H9 (cell line): ENCODE results near the gene PDLIM7. TPM values are rescaled to one million over a fixed set of nuclear protein-coding genes. Genes with fewer than 3 reads are reported as not detected.
A peak's percentile ranks its signal among the peaks of the same experiment; 100 is the strongest.

Experiments used
- DNase-seq: peaks from one replicate; pipeline ENCODE4 v3.0.0-alpha.2; 2017
- H2AFZ ChIP-seq: one replicate; pipeline ENCODE4 v1.6.1; 2013; ENCODE audit warnings: mild to moderate bottlenecking, low read length, control low read depth, moderate library complexity
- H2AK5ac ChIP-seq: 2 replicates; pipeline ENCODE4 v1.6.1; 2013; ENCODE audit warnings: low read length, control low read depth, mixed read lengths; ENCODE audit not compliant: insufficient read length
- H2BK120ac ChIP-seq: one replicate; pipeline ENCODE4 v1.6.1; 2013; ENCODE audit warnings: low read depth, mild to moderate bottlenecking, low read length, control low read depth, inconsistent platforms; ENCODE audit not compliant: poor library complexity, severe bottlenecking
- H2BK12ac ChIP-seq: 2 replicates; pipeline ENCODE4 v1.6.1; 2013; ENCODE audit warnings: low read length, control low read depth, mixed read lengths, low read depth; ENCODE audit not compliant: insufficient read length
- H2BK15ac ChIP-seq: 2 replicates; pipeline ENCODE4 v1.6.1; 2013; ENCODE audit warnings: low read depth, low read length, control low read depth
- H2BK20ac ChIP-seq: one replicate; pipeline ENCODE4 v1.6.1; 2013; ENCODE audit warnings: low read depth, mild to moderate bottlenecking, low read length, control low read depth, inconsistent platforms; ENCODE audit not compliant: poor library complexity, severe bottlenecking
- H2BK5ac ChIP-seq: 2 replicates; pipeline ENCODE4 v1.6.1; 2013; ENCODE audit warnings: low read length, control low read depth, mixed read lengths; ENCODE audit not compliant: insufficient read length
- H3K14ac ChIP-seq: 2 replicates; pipeline ENCODE4 v1.6.1; 2013; ENCODE audit warnings: low read length, control low read depth; ENCODE audit not compliant: insufficient read depth
- H3K18ac ChIP-seq: 2 replicates; pipeline ENCODE4 v1.6.1; 2013; ENCODE audit warnings: low read depth, mild to moderate bottlenecking, mixed read lengths, low read length, control low read depth; ENCODE audit not compliant: insufficient read length
- H3K23ac ChIP-seq: 2 replicates; pipeline ENCODE4 v1.6.1; 2013; ENCODE audit warnings: low read length, control low read depth, mixed read lengths, low read depth; ENCODE audit not compliant: insufficient read length
- H3K23me2 ChIP-seq: 2 replicates; pipeline ENCODE4 v1.6.1; 2013; ENCODE audit warnings: low read depth, mild to moderate bottlenecking, mixed read lengths, low read length, control low read depth; ENCODE audit not compliant: insufficient read length, poor library complexity, severe bottlenecking
- H3K27ac ChIP-seq: 2 replicates; pipeline ENCODE4 v1.5.1; 2013; ENCODE audit warnings: low read length, control low read depth, mixed read lengths, low read depth; ENCODE audit not compliant: insufficient read length
- H3K27me3 ChIP-seq: 2 replicates; pipeline ENCODE4 v1.6.1; 2013; ENCODE audit warnings: low read length, control low read depth, inconsistent platforms; ENCODE audit not compliant: insufficient read depth
- H3K4ac ChIP-seq: 2 replicates; pipeline ENCODE4 v1.6.1; 2013; ENCODE audit warnings: low read depth, mild to moderate bottlenecking, control low read depth, inconsistent platforms, low read length, moderate library complexity
- H3K4me1 ChIP-seq: 2 replicates; pipeline ENCODE4 v1.6.1; 2013; ENCODE audit warnings: low read length, control low read depth, inconsistent platforms; ENCODE audit not compliant: insufficient read depth
- H3K4me2 ChIP-seq: 2 replicates; pipeline ENCODE4 v1.6.1; 2013; ENCODE audit warnings: low read length, control low read depth, mixed read lengths; ENCODE audit not compliant: insufficient read length, insufficient read depth
- H3K56ac ChIP-seq: 2 replicates; pipeline ENCODE4 v1.6.1; 2013; ENCODE audit warnings: low read depth, mild to moderate bottlenecking, mixed read lengths, low read length, control low read depth; ENCODE audit not compliant: insufficient read length
- H3K79me1 ChIP-seq: 2 replicates; pipeline ENCODE4 v1.6.1; 2013; ENCODE audit warnings: low read depth, mild to moderate bottlenecking, moderate library complexity, low read length, control low read depth, inconsistent platforms; ENCODE audit not compliant: insufficient read depth, poor library complexity, severe bottlenecking
- H3K79me2 ChIP-seq: 2 replicates; pipeline ENCODE4 v1.6.1; 2013; ENCODE audit warnings: low read length, control low read depth, inconsistent platforms; ENCODE audit not compliant: insufficient read depth
- H3K9ac ChIP-seq: 2 replicates; pipeline ENCODE4 v1.6.1; 2013; ENCODE audit warnings: low read length, control low read depth, mixed read lengths; ENCODE audit not compliant: insufficient read length; ENCODE audit errors: extremely low read depth
- H3K9me3 ChIP-seq: one replicate; pipeline ENCODE4 v1.6.1; 2013; ENCODE audit warnings: low read depth, low read length, inconsistent platforms; ENCODE audit not compliant: control insufficient read depth
- H3T11ph ChIP-seq: one replicate; pipeline ENCODE4 v1.6.1; 2013; ENCODE audit warnings: mild to moderate bottlenecking, low read length, control low read depth, inconsistent platforms
- H4K20me1 ChIP-seq: one replicate; pipeline ENCODE4 v1.6.1; 2013; ENCODE audit not compliant: control insufficient read depth, insufficient read length, insufficient read depth
- H4K5ac ChIP-seq: 2 replicates; pipeline ENCODE4 v1.6.1; 2013; ENCODE audit warnings: low read depth, mild to moderate bottlenecking, mixed read lengths, low read length, control low read depth; ENCODE audit not compliant: insufficient read length
- H4K8ac ChIP-seq: replicated peaks from 2 replicates; pipeline ENCODE4 v1.6.1; 2013; ENCODE audit warnings: low read length, control low read depth, mixed read lengths, low read depth; ENCODE audit not compliant: insufficient read length
- H4K91ac ChIP-seq: 2 replicates; pipeline ENCODE4 v1.6.1; 2013; ENCODE audit warnings: low read depth, mild to moderate bottlenecking, moderate library complexity, mixed read lengths, low read length, control low read depth; ENCODE audit not compliant: insufficient read length
- H3K27ac Mint-ChIP-seq, 3 experiments: 2 replicates in 2 of 3; 3 replicates in 1 of 3; pipeline ENCODE4 v1.8.0; 2020 to 2021; ENCODE audit warnings: mixed read lengths in 3 of 3, mild to moderate bottlenecking in 1 of 3, moderate library complexity in 1 of 3
- H3K27me3 Mint-ChIP-seq: 2 replicates; pipeline ENCODE4 v1.8.0; 2021; ENCODE audit warnings: low read depth, mild to moderate bottlenecking, moderate library complexity, mixed read lengths
- H3K36me3 Mint-ChIP-seq, 3 experiments: 2 replicates in 2 of 3; 3 replicates in 1 of 3; pipeline ENCODE4 v1.8.0; 2020 to 2021; ENCODE audit warnings: low read depth in 3 of 3, mixed read lengths in 3 of 3; ENCODE audit not compliant: insufficient read depth in 1 of 3
- H3K4me1 Mint-ChIP-seq, 2 experiments: 2 replicates each; pipeline ENCODE4 v1.8.0; 2020; ENCODE audit warnings: mixed read lengths in 2 of 2
- H3K4me3 Mint-ChIP-seq, 2 experiments: 2 replicates in 1 of 2; 3 replicates in 1 of 2; pipeline ENCODE4 v1.8.0; 2020 to 2021; ENCODE audit warnings: mild to moderate bottlenecking in 2 of 2, mixed read lengths in 2 of 2, moderate library complexity in 1 of 2
- H3K9me3 Mint-ChIP-seq, 2 experiments: 2 replicates in 1 of 2; 3 replicates in 1 of 2; pipeline ENCODE4 v1.8.0; 2020; ENCODE audit warnings: mild to moderate bottlenecking in 2 of 2, mixed read lengths in 2 of 2, moderate library complexity in 1 of 2
- WGBS: extraction: QIAGEN DNeasy Blood & Tissue Kit; methylation state at CpG from one replicate; pipeline ENCODE4 v1.1.7; 2013; ENCODE audit warnings: missing lambda C conversion rate, low lambda C conversion rate, mixed read lengths; ENCODE audit not compliant: insufficient read length; ENCODE audit errors: extremely low coverage; 5-methylcytosine and 5-hydroxymethylcytosine counted together
- total RNA-seq: library from RNA; stranded (reverse); gene quantifications from 2 replicates; pipeline ENCODE4 v1.2.1, GENCODE V29; 2021
- TF ChIP-seq, protein P1 (sequence below): fragments of 200-600 bp; sonication (generic); conservative IDR thresholded peaks from 3 replicates; pipeline ENCODE4 v1.8.0; 2021; ENCODE audit warnings: antibody characterized with exemption, mild to moderate bottlenecking

Gene PDLIM7
- total RNA-seq, 1 experiment from 2014 or later, result 137 TPM

DNA sequence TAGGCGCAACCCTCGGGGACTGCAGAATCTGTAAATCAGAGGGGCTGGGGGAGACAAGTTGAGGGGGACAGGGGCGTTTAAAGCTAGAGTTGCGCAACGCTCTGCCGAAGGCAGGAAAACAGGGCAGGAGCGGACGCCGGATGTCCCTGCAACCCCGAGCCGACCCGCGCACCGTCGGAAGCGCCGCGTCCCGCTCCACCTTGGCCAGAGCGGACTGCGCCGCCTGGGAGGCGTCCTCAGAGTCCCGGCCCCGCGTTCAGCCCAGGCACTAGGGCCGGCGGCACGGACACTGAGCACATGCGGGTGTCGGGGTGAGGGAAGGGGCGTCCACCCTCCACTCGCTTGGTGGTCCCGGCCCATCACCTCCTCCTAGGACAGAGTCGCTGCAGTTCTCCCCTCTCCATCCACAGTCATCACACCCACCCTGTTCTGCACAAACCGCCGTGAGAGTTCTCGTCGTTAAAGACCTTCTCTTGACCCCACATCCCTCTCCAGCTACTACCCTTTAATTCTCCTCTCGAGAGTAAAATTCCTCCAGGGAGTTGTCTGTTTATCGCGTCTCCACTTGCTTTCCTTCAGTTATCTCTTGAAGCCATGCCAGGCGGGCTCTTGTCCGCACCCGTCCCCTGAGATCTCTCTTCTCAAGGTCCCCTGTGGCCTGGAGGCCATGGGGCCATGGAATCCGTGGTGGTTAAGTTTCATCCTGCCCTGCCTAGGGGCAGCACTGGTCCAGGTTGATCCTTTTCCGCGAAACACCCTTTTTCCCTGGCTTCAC, 796 bp upstream of the PDLIM7 start:
- whole genome bisulfite sequencing, result no CpG with 5 or more reads among the region's 48 CpGs
- no peak overlapping the region for H2BK15ac ChIP-seq
- peak overlapping the region; percentile 53 for H3K4me2 ChIP-seq
- Mint-ChIP-seq H3K27ac (peak overlapping the region; percentile 75 to 84 (median 82); a peak in 5 of 7 replicates), H3K27me3 (peaks cover 29% of the 10 kb centered on the region), H3K36me3 (peaks cover 5 to 15% (median 10%) of the 10 kb centered on the region in 3 experiments), H3K9me3 (no peaks in the 10 kb centered on the region), H3K4me3 (peak overlapping the region; percentile 75 to 89), H3K4me1 (peaks cover 33 to 56% of the 10 kb centered on the region in 2 experiments)
- peak overlapping the region; percentile 0; the same call in 1 of the 2 replicates for H3K14ac ChIP-seq
- no peak overlapping the region for H2BK12ac ChIP-seq
- no peak overlapping the region for H2BK120ac ChIP-seq
- H2AK5ac ChIP-seq, result no peak overlapping the region
- no peaks in the 10 kb centered on the region; the same call in 1 of the 2 replicates for H3K27me3 ChIP-seq
- H3K79me2 ChIP-seq, result no peaks in the 10 kb centered on the region
- H3K9me3 ChIP-seq, result no peaks in the 10 kb centered on the region
- no peak overlapping the region for H3K4ac ChIP-seq
- H3K27ac ChIP-seq, result no peak overlapping the region
- peaks cover 5% of the 10 kb centered on the region; the same call in 1 of the 2 replicates for H3K4me1 ChIP-seq
- H2BK5ac ChIP-seq, result no peak overlapping the region
- TF ChIP-seq, protein P1, sequence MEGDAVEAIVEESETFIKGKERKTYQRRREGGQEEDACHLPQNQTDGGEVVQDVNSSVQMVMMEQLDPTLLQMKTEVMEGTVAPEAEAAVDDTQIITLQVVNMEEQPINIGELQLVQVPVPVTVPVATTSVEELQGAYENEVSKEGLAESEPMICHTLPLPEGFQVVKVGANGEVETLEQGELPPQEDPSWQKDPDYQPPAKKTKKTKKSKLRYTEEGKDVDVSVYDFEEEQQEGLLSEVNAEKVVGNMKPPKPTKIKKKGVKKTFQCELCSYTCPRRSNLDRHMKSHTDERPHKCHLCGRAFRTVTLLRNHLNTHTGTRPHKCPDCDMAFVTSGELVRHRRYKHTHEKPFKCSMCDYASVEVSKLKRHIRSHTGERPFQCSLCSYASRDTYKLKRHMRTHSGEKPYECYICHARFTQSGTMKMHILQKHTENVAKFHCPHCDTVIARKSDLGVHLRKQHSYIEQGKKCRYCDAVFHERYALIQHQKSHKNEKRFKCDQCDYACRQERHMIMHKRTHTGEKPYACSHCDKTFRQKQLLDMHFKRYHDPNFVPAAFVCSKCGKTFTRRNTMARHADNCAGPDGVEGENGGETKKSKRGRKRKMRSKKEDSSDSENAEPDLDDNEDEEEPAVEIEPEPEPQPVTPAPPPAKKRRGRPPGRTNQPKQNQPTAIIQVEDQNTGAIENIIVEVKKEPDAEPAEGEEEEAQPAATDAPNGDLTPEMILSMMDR, result no peak
- H3K56ac ChIP-seq, result no peak overlapping the region
- no peak overlapping the region for H3K23ac ChIP-seq
- no peak overlapping the region for H2BK20ac ChIP-seq
- H2AFZ ChIP-seq, result no peak overlapping the region
- H4K8ac ChIP-seq, result no peak overlapping the region
- H4K5ac ChIP-seq, result no peak overlapping the region
- DNase-seq, result no peak
- H4K91ac ChIP-seq, result no peak overlapping the region
- no peaks in the 10 kb centered on the region for H3K79me1 ChIP-seq
- H4K20me1 ChIP-seq, result no peaks in the 10 kb centered on the region
- no peak overlapping the region for H3K9ac ChIP-seq
- H3K23me2 ChIP-seq, result peaks cover 4% of the 10 kb centered on the region
- no peak overlapping the region for H3T11ph ChIP-seq
- peak overlapping the region; percentile 11 for H3K18ac ChIP-seq
